Adrenal gland (tissue), 5 donors: ENCODE data around the gene MCTP1.

Experiments
- POLR2A ChIP-seq, 2 donors: fragments of 450-650 bp; IDR thresholded peaks; one replicate each; pipeline ENCODE4 v1.6.1; 2017; ENCODE audit warnings: antibody characterized with exemption in 2 of 2, mild to moderate bottlenecking in 2 of 2, moderate library complexity in 1 of 2
- TF ChIP-seq, protein P1 (sequence below), 6 experiments: fragments of 450-650 bp in 4 of 6; fragments of 200-600 bp in 2 of 6; sonication (generic) in 1 of 6; IDR thresholded peaks; 1 replicate in 5 of 6; 2 replicates in 1 of 6; pipeline versions ENCODE4 v1.5.1 to v1.8.0; 2016 to 2021; ENCODE audit warnings: antibody characterized with exemption in 6 of 6, mild to moderate bottlenecking in 2 of 6, moderate library complexity in 1 of 6
- donor health status: DM: no; HTN: no; CAD: no.

DNA sequence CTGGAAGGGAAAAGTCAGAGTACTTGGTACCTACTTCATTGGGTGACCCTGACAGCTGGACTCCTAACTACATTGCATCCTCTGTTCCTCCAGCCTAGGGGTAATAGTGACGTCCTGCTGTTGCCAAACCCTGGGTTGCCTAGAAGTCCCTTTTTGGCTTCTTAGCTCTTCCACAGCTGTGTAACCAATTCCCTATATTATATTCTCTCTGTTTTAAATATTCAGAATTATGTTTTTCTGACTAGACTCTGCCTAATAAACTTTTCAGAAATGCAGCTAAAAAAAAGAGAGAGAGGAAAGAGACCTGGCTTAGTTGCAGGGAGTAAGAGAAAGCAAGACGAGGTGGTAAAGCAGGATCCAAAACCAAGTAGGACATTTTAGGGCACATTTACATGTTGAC, 28.4 kb downstream of the MCTP1 start:
- TF ChIP-seq, protein P1, sequence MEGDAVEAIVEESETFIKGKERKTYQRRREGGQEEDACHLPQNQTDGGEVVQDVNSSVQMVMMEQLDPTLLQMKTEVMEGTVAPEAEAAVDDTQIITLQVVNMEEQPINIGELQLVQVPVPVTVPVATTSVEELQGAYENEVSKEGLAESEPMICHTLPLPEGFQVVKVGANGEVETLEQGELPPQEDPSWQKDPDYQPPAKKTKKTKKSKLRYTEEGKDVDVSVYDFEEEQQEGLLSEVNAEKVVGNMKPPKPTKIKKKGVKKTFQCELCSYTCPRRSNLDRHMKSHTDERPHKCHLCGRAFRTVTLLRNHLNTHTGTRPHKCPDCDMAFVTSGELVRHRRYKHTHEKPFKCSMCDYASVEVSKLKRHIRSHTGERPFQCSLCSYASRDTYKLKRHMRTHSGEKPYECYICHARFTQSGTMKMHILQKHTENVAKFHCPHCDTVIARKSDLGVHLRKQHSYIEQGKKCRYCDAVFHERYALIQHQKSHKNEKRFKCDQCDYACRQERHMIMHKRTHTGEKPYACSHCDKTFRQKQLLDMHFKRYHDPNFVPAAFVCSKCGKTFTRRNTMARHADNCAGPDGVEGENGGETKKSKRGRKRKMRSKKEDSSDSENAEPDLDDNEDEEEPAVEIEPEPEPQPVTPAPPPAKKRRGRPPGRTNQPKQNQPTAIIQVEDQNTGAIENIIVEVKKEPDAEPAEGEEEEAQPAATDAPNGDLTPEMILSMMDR (IDR thresholded peaks at IDR 0.05): no peak
- no peak for TF ChIP-seq POLR2A (IDR thresholded peaks at IDR 0.05)
